Nephron progenitor cell (in vitro differentiated cells): ENCODE results near the gene WFDC9.
"Not testable (repeated sequence)": the region's sequence is repeated elsewhere in the genome, so short reads cannot be mapped to it uniquely, and the experiment has no call there.

ENCODE experiments used
- DNase-seq: peaks from one replicate; pipeline ENCODE4 v3.0.0; 2021
- H3K27ac Mint-ChIP-seq: 2 replicates; pipeline ENCODE4 v1.8.0; 2021; ENCODE audit warnings: mild to moderate bottlenecking, moderate library complexity, mixed read lengths
- H3K27me3 Mint-ChIP-seq: 2 replicates; pipeline ENCODE4 v1.8.0; 2021; ENCODE audit warnings: mild to moderate bottlenecking, low read depth, mixed read lengths; ENCODE audit not compliant: poor library complexity
- H3K36me3 Mint-ChIP-seq: 2 replicates; pipeline ENCODE4 v1.8.0; 2021; ENCODE audit warnings: low read depth, mixed read lengths
- H3K4me1 Mint-ChIP-seq: 2 replicates; pipeline ENCODE4 v1.8.0; 2021; ENCODE audit warnings: mixed read lengths
- H3K4me3 Mint-ChIP-seq: 2 replicates; pipeline ENCODE4 v1.8.0; 2021; ENCODE audit warnings: mild to moderate bottlenecking, moderate library complexity, mixed read lengths
- H3K9me3 Mint-ChIP-seq: 2 replicates; pipeline ENCODE4 v1.8.0; 2021; ENCODE audit warnings: mild to moderate bottlenecking, moderate library complexity, mixed read lengths
- CTCF ChIP-seq: fragments of 200-600 bp; sonication (generic); IDR thresholded peaks from 2 replicates; pipeline ENCODE4 v1.5.0; 2021; ENCODE audit warnings: antibody characterized with exemption

WFDC9 gene

DNA sequence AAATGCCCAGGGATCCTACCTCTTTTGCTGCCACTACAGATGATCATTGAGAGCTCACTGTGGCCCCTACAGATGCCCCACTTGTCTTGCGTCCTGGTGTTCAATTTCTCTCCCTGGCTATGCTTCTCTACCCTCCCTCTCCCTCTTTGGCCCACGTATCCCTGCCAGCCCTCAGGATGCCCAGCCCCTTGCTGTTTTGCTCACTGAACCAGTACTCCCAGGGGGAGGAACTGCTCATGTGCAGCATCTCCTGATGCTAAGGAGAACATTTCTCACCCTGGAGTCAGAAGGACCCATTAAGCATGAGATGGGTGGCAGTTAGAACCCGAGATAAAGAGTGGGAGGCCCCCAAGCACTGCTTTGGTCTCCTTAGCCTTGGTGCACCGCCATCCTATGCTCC, at the start of gene WFDC9:
WFDC9 (minus strand) TSS at position 101 of the 400 bp plus-strand sequence. CDS start 21,103 bp downstream, outside the sequence.
- DNase-seq, result no peak
- no peaks in the 10 kb centered on the region for H3K36me3 Mint-ChIP-seq
- peaks cover 5% of the 10 kb centered on the region for H3K4me1 Mint-ChIP-seq
- no peak for TF ChIP-seq CTCF
- H3K27me3 Mint-ChIP-seq, result peaks cover 20% of the 10 kb centered on the region
- H3K27ac Mint-ChIP-seq, result no peak within 1 kb of the TSS
- H3K4me3 Mint-ChIP-seq, result no peak within 1 kb of the TSS
- H3K9me3 Mint-ChIP-seq, result peaks cover 6% of the 10 kb centered on the region

GRCh38 chr20:45679650-45680049, 48.6 kb upstream of the WFDC9 start:
- peaks cover 4% of the 10 kb centered on the region for H3K36me3 Mint-ChIP-seq

DNA sequence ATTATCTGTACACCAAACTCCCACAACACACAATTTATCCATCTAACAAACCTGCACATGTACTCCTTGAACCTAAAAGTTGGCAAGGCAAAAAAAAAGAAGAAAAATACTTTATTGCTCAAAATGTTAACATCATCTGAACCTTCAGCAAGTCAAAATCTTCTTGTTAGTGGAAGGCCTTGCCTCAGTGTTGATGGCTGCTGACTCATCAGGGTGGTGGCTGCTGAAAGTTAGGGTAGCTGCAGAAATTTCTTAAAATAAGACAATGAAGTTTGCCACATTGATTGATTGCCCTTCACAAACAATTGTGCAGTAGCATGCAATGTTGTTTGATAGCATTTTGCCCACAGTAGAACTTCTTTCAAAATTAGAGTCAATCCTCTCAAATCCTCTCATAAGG, 41.7 kb upstream of the WFDC9 start:
- Mint-ChIP-seq H3K36me3 (no peaks in the 10 kb centered on the region), H3K27ac (no peak overlapping the region), H3K9me3 (peaks cover 39% of the 10 kb centered on the region), H3K4me1 (no peaks in the 10 kb centered on the region), H3K4me3 (no peak overlapping the region), H3K27me3 (peaks cover 4% of the 10 kb centered on the region)
- TF ChIP-seq CTCF, result no peak
- no peak for DNase-seq

More at GRCh38 chr20:45679650-45680049, 48.6 kb upstream of the WFDC9 start:
- Mint-ChIP-seq H3K4me1 (peaks cover 21% of the 10 kb centered on the region), H3K27ac (no peak overlapping the region), H3K9me3 (peaks cover 46% of the 10 kb centered on the region), H3K27me3 (peaks cover 6% of the 10 kb centered on the region), H3K4me3 (no peak overlapping the region)
- no peak for DNase-seq
- no peak for TF ChIP-seq CTCF

- no peak within 1 kb of the TSS for H3K4me3 Mint-ChIP-seq
- no peak for DNase-seq
- H3K4me1 Mint-ChIP-seq, result no peaks in the 10 kb centered on the region
- TF ChIP-seq CTCF, result no peak
- no peak within 1 kb of the TSS for H3K27ac Mint-ChIP-seq
- no peaks in the 10 kb centered on the region for H3K36me3 Mint-ChIP-seq
- H3K9me3 Mint-ChIP-seq, result peaks cover 22% of the 10 kb centered on the region
- H3K27me3 Mint-ChIP-seq, result peaks cover 4% of the 10 kb centered on the region
Observed at GRCh38 chr20:45670139-45670538, 39.1 kb upstream of the WFDC9 start, which contains the start of gene WFDC11. Gene WFDC11 (minus strand): TSS chr20:45670239. CDS start chr20:45650600, 19,639 bp downstream.

GRCh38 chr20:45657038-45657437, 26.0 kb upstream of the WFDC9 start:
- not testable (repeated sequence) for H3K4me1 Mint-ChIP-seq, H3K36me3 Mint-ChIP-seq, H3K27me3 Mint-ChIP-seq, H3K27ac Mint-ChIP-seq, DNase-seq, H3K4me3 Mint-ChIP-seq
- H3K9me3 Mint-ChIP-seq, result peaks cover 29% of the 10 kb centered on the region

DNA sequence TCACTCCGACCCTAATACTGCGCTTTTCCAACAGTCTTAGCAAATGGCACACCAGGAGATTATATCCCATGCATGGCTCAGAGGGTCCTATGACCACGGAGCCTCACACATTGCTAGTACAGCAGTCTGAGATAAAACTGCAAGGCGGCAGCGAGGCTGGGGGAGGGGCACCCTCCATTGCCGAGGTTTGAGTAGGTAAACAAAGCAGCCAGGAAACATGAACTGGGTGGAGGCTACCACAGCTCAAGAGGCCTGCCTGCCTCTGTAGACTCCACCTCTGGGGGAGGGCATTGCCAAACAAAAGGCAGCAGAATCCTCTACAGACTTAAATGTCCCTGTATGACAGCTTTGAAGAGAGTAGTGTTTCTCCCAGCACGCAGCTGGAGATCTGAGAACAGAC, 20.6 kb upstream of the WFDC9 start:
- DNase-seq, H3K4me1 Mint-ChIP-seq, H3K27ac Mint-ChIP-seq, H3K36me3 Mint-ChIP-seq, H3K27me3 Mint-ChIP-seq, H3K4me3 Mint-ChIP-seq: not testable (repeated sequence)
- peaks cover 28% of the 10 kb centered on the region for H3K9me3 Mint-ChIP-seq

DNA sequence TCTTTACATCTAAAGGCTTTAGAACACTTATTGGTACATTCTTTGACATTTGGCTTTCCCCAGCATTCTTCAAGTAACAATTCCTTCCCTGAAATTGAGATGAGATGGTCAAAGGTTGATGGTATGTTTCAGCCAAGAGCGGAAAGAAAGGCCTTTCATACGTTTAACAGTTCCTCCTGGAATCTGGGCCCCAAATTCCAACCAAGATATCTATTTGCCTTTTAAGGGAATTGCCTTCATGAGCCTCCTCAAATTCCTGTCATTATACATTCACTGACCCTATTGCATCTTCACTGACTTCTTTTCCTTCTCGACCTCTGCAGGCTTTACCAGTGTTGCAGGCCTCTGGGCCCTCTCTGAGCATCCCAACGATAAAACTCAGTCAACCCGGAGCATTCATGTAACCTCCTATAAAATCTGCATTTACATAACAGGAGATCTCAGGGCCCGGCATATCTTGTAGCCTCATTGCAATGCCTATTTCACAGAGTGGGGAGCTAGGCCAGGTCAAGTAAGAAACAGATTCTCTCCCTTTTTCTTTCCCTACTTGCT, 18.3 kb upstream of the WFDC9 start:
- H3K36me3 Mint-ChIP-seq, result no peaks in the 10 kb centered on the region
- peaks cover 28% of the 10 kb centered on the region for H3K9me3 Mint-ChIP-seq
- H3K27ac Mint-ChIP-seq, result no peak overlapping the region
- no peak overlapping the region for H3K4me3 Mint-ChIP-seq
- H3K27me3 Mint-ChIP-seq, result peaks cover 3% of the 10 kb centered on the region
- DNase-seq, result no peak
- TF ChIP-seq CTCF, result no peak
- no peaks in the 10 kb centered on the region for H3K4me1 Mint-ChIP-seq
